A673 (cell line): Measurements from ENCODE around the gene ARHGAP26. TPM values are rescaled to one million over a fixed set of nuclear protein-coding genes. Genes with fewer than 3 reads are reported as not detected.

Experiments used
- BruUV-seq: library from RNA; stranded (reverse); fragments of 400-500 nt; replicated peaks from 2 replicates; lab custom pipeline; 2021; lab: Mats Ljungman, UMichigan
- CTCF ChIA-PET: fragments of 300-600 bp; sonication (Branson Sonifier 250); formaldehyde crosslinking; loops from one replicate; lab custom pipeline; 2022; ENCODE audit warnings: antibody characterized with exemption; lab: Charles Lee
- POLR2A ChIA-PET: fragments of 300-600 bp; sonication (Branson Sonifier 250); formaldehyde crosslinking; loops from one replicate; lab custom pipeline; 2022; ENCODE audit warnings: antibody characterized with exemption; ENCODE audit not compliant: low non-redundant PET; lab: Charles Lee
- DNase-seq: peaks from one replicate; pipeline ENCODE4 v3.0.0-alpha.2; 2015; ENCODE audit warnings: low spot score
- H3K27ac ChIP-seq: fragments of 200-600 bp; sonication (generic); 2 replicates; pipeline ENCODE4 v1.5.1; 2016; ENCODE audit warnings: mixed run types, low read depth, mild to moderate bottlenecking, mixed read lengths, antibody characterized with exemption, low read length; ENCODE audit not compliant: poor library complexity, severe bottlenecking
- H3K27me3 ChIP-seq: fragments of 200-600 bp; sonication (generic); replicated peaks from 2 replicates; pipeline ENCODE4 v1.6.1; 2017; ENCODE audit warnings: mixed run types, low read depth, mild to moderate bottlenecking, mixed read lengths, antibody characterized with exemption, low read length; ENCODE audit not compliant: insufficient read depth, poor library complexity
- H3K36me3 ChIP-seq: fragments of 200-600 bp; sonication (generic); 2 replicates; pipeline ENCODE4 v1.6.1; 2016; ENCODE audit warnings: mixed run types, mild to moderate bottlenecking, mixed read lengths, antibody characterized with exemption, low read length; ENCODE audit not compliant: insufficient read depth, poor library complexity, severe bottlenecking
- H3K4me1 ChIP-seq: fragments of 200-600 bp; sonication (generic); 2 replicates; pipeline ENCODE4 v1.6.1; 2017; ENCODE audit warnings: mixed run types, mild to moderate bottlenecking, mixed read lengths, antibody characterized with exemption, low read length; ENCODE audit not compliant: insufficient read depth, poor library complexity, severe bottlenecking
- H3K4me3 ChIP-seq: fragments of 200-600 bp; sonication (generic); 2 replicates; pipeline ENCODE4 v1.5.1; 2016; ENCODE audit warnings: low read depth, mixed run types, mild to moderate bottlenecking, mixed read lengths, low read length; ENCODE audit not compliant: poor library complexity, severe bottlenecking
- H3K9me3 ChIP-seq: fragments of 200-600 bp; sonication (generic); 2 replicates; pipeline ENCODE4 v1.6.1; 2016; ENCODE audit warnings: mixed run types, low read depth, mild to moderate bottlenecking, mixed read lengths, antibody characterized with exemption, low read length; ENCODE audit not compliant: poor library complexity, severe bottlenecking
- EZH2 ChIP-seq: fragments of 200-600 bp; sonication (generic); IDR thresholded peaks from 2 replicates; pipeline ENCODE4 v1.6.1; 2017; ENCODE audit warnings: borderline replicate concordance, low read depth, mild to moderate bottlenecking, mixed read lengths, antibody characterized with exemption, low read length; ENCODE audit not compliant: poor library complexity, severe bottlenecking
- intact Hi-C: fragments of 100-400 bp; cut with micrococcal nuclease; formaldehyde crosslinking; loops from one replicate; pipeline ENCODE4 v1.10.0; 2022; ENCODE audit not compliant: unreplicated experiment
- total RNA-seq: library from RNA; stranded (reverse); gene quantifications from 2 replicates; pipeline ENCODE4 v1.2.3, GENCODE V29; 2021
- TF ChIP-seq, protein P1 (sequence below): fragments of 300-800, 200-600 bp; sonication (generic); conservative IDR thresholded peaks from 2 replicates; pipeline ENCODE4 v1.5.1; 2017; ENCODE audit warnings: low read depth, mild to moderate bottlenecking, antibody characterized with exemption, low read length, moderate library complexity, mixed read lengths

ARHGAP26 gene
- total RNA-seq, 1 experiment from 2014 or later, result 25.5 TPM

DNA sequence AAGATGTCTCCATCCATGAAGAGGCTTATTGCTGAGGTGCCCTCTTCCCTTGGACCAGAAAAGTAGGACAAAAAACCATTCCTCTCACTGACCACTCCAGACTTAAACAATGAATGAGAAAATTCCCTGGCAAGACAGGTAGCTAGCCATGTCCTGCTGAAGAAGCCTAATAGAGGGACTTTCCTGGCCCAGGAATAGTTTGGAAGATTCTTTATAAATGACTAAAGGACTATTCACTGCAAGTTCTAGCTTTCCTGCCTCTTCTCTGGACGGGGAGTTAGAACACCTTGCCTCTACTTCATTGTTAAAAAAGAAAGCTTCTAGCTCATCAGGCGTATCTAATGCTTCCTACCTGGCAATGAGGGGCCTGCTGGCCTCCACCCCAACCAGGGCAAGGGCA is 479.7 kb downstream of the ARHGAP26 start:
- Histone ChIP-seq H3K4me1 (peaks cover 5% of the 10 kb centered on the region), H3K27me3 (no peaks in the 10 kb centered on the region), H3K27ac (no peak overlapping the region), H3K36me3 (no peaks in the 10 kb centered on the region), H3K9me3 (no peaks in the 10 kb centered on the region), H3K4me3 (no peak overlapping the region)
- BruUV-seq, result no TSS peak
- CTCF ChIA-PET, result no interaction called here
- DNase-seq, result no peak
- intact Hi-C loops, result no loop called here
- TF ChIP-seq, protein P1, sequence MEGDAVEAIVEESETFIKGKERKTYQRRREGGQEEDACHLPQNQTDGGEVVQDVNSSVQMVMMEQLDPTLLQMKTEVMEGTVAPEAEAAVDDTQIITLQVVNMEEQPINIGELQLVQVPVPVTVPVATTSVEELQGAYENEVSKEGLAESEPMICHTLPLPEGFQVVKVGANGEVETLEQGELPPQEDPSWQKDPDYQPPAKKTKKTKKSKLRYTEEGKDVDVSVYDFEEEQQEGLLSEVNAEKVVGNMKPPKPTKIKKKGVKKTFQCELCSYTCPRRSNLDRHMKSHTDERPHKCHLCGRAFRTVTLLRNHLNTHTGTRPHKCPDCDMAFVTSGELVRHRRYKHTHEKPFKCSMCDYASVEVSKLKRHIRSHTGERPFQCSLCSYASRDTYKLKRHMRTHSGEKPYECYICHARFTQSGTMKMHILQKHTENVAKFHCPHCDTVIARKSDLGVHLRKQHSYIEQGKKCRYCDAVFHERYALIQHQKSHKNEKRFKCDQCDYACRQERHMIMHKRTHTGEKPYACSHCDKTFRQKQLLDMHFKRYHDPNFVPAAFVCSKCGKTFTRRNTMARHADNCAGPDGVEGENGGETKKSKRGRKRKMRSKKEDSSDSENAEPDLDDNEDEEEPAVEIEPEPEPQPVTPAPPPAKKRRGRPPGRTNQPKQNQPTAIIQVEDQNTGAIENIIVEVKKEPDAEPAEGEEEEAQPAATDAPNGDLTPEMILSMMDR, result no peak
- TF ChIP-seq EZH2, result no peak
- POLR2A ChIA-PET, result interaction anchor here (0.6 kb wide), 1 partner anchor 493 kb away, joined by 3 read pairs; no protein-coding TSS in a partner anchor

DNA sequence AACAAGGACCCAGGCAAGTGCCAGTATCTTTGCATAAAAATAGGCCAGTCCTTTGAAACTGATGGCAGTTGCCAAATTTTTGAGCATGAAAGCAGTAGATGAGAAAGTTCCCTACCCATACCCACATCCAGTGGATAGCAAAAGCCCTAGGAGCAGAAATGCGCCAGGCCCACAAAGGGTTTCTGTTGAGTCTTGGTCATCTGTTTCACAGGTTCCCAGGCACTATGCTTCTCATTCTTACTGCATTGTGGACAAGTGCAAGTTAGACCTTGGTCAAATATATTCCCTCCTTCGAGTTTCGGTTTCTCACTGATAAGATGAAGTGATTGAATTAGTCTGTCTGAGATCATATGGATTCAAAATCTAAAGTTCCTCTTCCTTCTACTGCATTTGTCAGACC is 481.0 kb downstream of the ARHGAP26 start:
- Histone ChIP-seq H3K4me3 (no peak overlapping the region), H3K27me3 (no peaks in the 10 kb centered on the region), H3K36me3 (no peaks in the 10 kb centered on the region), H3K4me1 (peaks cover 5% of the 10 kb centered on the region), H3K9me3 (no peaks in the 10 kb centered on the region), H3K27ac (no peak overlapping the region)
- no peak for TF ChIP-seq EZH2
- TF ChIP-seq, protein P1, result no peak
- intact Hi-C loops, result no loop called here
- no TSS peak for BruUV-seq
- ChIA-PET POLR2A (no interaction called here), CTCF (no interaction called here)
- no peak for DNase-seq

GRCh38 chr5:143251946-143252345 is 481.8 kb downstream of the ARHGAP26 start:
- DNase-seq, result no peak
- Histone ChIP-seq H3K27ac (no peak overlapping the region), H3K4me1 (peaks cover 5% of the 10 kb centered on the region), H3K27me3 (no peaks in the 10 kb centered on the region), H3K36me3 (no peaks in the 10 kb centered on the region), H3K4me3 (no peak overlapping the region), H3K9me3 (no peaks in the 10 kb centered on the region)
- no TSS peak for BruUV-seq
- CTCF ChIA-PET, result no interaction called here
- TF ChIP-seq, protein P1, result no peak
- TF ChIP-seq EZH2, result no peak
- intact Hi-C loops, result no loop called here
- POLR2A ChIA-PET, result no interaction called here
